ENCODE results near the gene NR2F2.

DNA sequence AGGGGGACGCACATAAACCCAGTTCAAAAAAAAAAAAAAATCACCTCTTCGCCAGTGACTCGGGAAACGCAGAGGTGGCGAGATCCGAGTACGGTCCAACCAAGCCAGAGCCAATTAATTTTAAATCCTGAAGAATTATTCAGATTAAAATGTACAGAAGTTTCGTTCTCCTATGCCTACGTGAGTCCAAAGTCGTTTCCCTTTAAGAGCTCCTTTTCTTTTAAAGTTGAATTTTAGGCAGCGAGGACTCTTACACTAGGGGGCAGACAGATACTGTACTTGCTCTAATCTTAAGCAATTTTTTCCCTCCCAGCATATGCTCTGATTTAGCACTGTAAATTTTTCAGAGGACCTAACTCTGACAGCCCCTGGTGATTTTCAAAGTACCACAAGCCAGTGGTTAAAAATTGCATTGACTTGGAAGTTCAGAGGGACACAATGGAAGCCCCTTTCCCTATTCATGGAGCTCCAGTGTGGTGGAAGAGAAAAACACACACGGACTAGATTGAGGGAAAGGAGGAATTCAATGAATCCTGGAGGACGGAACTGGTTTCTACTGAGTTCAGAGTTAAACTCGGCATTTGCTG is 3.3 kb upstream of the NR2F2 start:
- TF ChIP-seq, protein P1, sequence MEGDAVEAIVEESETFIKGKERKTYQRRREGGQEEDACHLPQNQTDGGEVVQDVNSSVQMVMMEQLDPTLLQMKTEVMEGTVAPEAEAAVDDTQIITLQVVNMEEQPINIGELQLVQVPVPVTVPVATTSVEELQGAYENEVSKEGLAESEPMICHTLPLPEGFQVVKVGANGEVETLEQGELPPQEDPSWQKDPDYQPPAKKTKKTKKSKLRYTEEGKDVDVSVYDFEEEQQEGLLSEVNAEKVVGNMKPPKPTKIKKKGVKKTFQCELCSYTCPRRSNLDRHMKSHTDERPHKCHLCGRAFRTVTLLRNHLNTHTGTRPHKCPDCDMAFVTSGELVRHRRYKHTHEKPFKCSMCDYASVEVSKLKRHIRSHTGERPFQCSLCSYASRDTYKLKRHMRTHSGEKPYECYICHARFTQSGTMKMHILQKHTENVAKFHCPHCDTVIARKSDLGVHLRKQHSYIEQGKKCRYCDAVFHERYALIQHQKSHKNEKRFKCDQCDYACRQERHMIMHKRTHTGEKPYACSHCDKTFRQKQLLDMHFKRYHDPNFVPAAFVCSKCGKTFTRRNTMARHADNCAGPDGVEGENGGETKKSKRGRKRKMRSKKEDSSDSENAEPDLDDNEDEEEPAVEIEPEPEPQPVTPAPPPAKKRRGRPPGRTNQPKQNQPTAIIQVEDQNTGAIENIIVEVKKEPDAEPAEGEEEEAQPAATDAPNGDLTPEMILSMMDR (IDR thresholded peaks at IDR 0.05), result no peak
- TF ChIP-seq POLR2A (IDR thresholded peaks at IDR 0.05), result no peak

Measured in lower leg skin (tissue), 3 donors.